ENCODE measurements around the gene LEAP2. TPM values are rescaled to one million over a fixed set of nuclear protein-coding genes. Genes with fewer than 3 reads are reported as not detected.

Gene LEAP2
- total RNA-seq, 1 donor from 2014 or later = 2.0 TPM

DNA sequence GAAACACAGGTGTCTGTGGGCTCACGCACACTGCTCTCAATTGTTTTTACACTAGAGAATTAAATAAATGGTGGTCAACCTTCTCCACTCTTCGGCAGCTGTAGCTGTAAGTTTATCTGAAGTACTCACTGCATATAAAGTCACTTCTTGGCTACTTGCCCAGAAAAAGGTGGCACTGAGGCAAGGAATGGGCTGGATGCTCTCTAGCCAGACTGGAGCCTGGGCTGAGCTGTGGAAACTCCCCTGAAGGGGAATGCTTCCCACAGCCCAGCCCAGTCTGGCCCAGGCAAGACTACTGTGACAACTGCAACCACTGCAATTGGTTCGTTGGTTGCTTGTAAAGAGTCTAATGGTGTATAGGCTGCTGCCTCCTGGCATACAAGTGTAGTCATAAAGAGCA is 4.5 kb downstream of the LEAP2 start:
- no peak for DNase-seq

DNA sequence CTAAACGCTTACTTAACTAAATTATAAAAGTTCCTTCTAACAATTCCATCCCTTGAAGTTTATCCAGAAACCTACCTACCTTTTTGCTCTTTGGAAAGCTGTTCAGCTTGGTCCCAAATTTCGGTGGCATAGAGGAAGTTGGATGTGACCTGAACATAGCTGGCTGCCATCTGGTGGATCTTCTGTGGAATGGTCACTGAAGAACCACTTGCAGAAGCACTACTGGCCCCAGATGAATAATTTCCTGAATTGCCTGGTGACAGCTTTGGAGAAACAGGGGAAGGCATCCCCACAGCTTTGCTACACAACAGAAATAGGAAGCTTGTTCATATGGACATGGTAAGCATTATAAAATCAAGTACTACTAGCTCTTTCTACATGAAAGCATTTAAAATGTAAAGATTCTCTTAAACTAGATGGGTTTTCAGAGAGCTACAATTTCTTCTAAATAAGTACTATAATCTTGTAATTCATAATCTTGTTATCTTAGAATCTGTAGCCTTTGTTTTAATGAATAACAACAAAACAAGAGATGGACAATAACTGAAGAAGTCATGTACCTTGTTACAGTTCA is 9.9 kb downstream of the LEAP2 start:
- peak; percentile 43 for DNase-seq

DNA sequence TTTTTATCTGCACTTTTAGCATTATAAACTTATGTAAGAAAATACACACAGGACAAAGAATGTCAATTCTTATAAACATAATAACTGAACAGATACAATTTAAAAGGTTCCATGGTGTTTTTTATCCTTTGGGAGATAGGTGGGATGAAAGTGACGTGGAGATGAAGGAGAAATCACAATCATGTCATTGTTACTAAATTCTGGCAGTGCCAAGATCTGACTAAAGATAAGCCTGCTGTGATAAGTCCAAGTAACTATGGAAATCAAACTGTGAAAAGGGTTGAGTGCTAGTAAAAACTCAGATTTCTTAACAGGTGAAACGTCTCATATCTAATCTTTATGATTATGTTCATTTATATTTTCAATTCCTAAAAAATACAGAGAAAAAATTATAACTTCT is 11.1 kb downstream of the LEAP2 start:
- DNase-seq = no peak

DNA sequence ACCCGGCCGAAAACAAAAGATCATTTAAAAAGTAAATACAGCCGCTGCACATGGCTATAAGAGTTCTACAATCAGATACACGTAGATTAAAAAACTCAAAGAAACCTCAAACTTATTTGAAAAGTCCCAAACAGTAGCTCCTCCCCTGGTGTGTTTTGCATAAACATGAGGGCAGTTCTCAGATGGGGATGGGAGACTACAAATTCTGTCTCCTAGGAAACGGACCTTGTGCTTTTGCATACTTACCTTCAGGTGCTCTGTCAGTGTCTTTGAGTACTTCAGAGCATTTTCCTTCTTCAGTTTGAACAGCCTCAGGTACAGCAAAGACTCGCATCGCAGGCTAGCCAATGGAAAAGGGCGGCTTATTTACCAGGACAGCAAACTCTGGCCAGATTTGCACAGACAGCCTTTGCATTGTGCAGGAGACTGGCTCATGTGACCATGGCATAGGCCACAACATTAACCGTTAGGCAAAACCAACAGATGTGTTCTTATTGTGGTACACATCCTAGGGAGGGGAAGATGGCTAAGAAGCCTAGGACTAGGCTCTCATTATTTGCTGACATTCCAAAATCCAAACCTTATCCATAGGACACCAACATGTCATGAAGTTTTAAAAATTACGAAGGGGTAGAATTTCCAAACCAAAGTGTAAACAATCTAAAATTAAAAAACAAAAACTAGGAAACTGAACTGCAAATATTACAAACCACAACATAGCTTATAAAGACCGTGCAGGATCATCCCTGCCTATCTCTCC is 12.8 kb downstream of the LEAP2 start:
- DNase-seq = no peak

DNA sequence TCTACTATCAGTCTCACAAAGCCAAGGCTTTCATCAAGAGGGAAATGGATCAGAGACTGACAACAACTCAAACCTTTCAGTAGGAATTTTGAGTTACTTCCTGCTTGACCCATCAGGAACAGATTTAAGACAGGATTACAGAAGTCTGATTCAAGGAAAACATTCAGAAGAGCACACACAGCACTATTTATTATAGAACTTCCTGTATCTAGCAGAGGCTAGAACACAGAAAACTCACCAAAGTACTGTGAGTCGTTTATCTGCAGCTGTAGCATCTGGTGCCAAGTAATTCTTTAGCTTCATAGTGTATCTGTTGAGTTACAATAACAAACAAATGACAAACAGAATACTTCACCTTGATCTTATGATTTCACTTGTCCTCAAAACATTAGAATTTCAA is 13.8 kb downstream of the LEAP2 start:
- DNase-seq = no peak

DNA sequence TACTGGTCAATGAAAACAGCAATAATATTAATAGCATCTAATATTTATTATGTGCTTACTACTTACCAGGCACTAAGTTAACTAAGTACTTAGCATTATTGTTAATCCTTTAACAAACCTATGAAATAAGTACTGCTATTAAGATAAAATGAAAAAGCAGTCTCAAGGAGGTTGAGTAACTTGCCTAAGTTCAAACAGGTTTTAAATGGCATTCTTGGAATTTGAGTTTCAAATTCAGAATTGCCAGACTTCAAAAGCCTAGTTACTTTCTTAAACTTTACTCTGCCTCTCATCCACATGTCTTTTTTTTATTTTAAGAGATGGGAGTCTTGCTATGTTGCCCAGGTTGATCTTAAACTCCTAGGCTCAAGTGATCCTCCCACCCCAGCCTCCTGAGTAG is 16.0 kb downstream of the LEAP2 start:
- DNase-seq = no peak

DNA sequence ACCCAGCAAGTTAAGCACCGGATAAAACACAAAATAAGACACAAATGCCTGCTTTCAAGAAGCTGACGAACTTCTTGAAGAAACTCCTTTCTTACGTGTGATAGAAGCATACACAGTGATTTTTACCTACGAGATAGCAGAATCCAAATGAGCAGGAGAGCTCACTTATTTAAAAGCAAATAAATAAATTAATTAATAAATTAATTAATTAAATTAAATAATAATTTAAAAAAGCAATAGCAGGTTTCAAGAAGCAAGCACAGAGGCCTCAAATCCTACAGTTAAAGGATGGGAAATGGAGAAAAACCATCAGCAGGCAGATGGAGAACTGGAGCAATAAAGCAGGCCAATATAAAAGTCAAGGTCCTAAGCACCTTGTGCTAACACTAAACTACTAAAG is 17.3 kb downstream of the LEAP2 start:
- no peak for DNase-seq

DNA sequence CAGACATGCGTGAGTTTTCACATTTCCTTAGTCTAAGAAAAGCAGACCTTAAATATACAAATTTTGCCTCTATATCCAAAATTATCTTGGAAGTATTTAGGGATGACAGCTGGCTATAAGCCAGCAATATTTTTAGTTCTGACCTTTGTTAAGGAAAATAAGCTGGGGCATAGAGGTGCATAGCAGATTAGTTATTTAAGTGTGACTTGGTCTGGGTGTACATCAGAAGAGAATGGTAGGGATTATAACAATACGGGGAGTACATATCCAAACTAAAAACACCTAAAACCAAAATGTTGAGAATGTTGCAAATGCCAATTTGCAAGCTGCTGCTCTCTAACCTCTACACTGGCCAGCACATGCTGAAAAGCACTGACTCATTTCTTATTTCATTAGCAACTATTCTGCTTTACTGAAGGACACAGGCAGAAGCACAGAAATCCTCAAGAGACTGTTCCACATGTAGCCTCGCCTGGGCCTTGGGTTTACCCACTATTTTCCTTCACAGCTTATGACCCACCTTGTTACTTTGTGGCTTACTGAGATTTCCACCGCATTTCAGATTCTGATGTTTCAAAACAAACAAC is 22.3 kb downstream of the LEAP2 start:
- DNase-seq = no peak

DNA sequence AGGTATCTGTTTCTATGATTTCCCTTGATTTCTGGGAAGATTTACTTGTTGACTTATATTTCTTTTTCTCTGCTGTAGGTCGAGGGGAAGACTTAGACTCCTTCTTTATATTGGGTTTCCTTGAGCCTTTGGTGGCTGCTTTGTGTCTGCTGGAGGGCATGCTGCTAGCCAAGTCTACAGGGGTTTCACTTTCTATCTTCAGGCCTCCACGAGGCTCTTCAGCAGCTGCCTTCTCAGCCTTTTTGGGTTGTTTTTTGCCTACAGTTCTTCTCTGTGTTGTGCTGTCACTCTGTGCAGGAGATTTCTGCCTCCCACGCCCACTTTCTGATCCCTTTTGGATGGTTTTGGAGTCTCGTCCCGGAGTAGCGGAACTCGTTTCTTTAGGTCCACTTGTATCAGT is 23.2 kb downstream of the LEAP2 start:
- no peak for DNase-seq

DNA sequence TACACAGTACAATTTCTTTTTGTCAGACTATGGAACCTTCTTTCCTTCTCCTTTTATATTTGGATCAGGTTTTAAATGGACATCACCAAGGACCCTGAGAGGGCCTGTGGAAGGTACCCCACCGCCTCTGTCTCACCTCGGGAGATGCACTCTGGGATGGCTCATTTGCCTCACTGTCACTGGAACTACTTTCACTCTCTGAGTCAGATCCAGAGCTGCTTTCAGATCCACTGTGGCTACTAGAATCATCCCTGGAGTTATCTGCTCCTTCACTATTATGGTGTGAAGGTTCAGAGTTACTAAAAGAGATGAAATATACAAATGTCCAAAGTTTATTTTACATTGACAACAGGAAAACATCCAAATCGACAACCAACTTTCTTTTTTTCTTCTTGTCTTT is 24.6 kb downstream of the LEAP2 start:
- DNase-seq = no peak

DNA sequence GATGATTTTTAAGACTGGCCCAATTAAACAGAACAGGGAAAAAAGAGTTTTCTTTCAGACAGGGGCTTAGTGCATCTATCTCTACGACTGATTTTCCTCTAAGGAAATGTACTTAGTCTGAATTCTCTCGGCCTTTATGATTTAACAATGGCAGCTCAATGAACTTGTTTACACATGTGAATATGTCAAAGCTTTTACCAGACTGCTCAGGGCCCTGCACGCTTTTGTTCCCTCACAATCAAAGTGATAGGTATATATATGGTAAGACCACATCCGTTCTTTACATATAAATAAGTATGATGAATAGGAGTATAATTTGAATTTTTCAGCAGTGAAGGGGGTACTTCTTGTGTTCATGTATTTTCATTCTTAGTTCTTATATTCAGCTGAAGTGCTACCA is 27.6 kb downstream of the LEAP2 start:
- DNase-seq = no peak

DNA sequence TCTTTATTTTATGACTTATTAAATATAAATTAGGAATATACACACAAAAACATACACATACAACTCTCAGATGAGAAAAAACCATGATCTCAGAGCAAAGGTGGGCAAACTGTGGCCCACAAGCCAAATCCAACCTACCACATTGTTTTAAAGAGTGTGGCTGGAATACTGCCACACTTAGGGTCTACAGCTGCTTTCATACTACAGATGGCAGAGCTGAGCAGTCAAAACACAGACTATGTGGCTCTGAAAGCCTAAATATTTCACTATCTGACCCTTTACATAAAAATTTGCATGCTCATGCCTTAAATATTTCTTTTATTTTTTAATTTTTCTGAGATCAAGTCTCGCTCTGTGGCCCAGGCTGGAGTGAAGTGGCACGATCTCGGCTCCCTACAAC is 28.3 kb downstream of the LEAP2 start:
- no peak for DNase-seq

DNA sequence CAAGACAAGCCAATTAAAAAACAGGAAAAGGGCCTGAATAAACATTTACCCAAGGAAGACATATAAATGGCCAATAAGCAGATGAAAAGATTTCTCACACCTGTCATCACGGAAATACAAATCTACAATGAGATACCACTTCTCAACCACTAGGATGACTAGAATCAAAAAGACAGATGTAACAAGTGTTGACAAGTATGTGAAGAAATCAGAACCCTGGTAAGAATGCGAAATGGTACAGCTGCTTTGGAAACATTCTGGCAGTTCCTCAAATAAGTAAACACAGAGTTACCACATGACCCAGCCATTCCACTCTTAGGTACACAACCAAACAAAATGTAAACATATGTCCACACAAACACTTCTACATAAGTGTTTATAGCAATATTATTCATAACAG is 32.5 kb downstream of the LEAP2 start:
- no peak for DNase-seq

DNA sequence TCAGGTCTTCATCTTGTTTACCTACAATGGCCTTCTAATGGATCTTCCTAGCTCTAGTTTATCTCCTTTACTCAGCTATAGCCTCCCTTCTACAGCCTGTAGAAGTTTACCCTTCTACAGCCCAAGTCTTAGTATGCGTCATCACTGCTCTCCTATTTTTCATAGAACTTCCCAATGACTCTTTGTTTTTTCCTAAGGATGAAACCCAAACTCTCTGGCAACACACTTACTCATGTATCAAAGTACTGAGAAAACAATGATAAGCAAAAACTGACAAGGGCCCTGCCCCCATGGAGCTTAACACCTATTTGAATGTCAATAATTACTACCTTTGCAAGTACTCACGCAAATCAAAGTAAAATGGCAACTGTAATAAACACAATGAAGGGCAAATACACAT is 33.7 kb downstream of the LEAP2 start:
- DNase-seq = no peak

DNA sequence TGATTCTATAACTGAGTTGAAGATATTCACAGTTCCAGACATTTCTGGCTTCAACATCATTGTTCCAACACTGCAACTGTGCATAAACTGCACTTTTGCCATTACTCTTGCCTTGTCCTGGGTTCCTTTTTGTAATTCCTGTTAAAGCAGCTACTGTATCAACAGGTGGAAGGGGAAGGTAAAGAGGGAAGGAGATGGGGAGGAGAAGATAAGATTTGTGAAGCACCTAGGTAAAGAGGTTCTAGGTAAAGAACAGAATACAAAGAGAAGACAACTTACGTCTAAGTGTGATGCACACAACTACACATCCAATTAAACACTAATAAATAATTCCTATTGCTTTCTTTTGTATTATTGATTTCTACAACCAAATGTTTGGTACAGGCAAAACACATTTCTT is 36.2 kb downstream of the LEAP2 start:
- no peak for DNase-seq

DNA sequence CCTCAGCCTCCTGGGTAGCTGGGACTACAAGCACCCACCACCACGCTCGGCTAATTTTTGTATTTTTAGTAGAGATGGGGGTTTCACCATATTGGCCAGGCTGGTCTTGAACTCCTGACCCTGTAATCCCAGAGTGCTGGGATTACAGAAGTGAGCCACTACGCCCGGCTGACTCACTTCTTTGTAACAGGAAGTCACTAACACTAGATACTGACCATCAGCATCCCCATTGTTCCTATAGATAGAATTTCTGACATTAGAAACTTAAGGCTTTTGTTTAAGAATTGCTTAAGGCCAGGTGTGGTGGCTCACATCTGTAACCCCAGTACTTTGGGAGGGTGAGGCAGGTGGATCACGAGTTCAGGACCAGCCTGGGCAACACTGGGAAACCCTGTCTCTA is 42.2 kb downstream of the LEAP2 start:
- no peak for DNase-seq

DNA sequence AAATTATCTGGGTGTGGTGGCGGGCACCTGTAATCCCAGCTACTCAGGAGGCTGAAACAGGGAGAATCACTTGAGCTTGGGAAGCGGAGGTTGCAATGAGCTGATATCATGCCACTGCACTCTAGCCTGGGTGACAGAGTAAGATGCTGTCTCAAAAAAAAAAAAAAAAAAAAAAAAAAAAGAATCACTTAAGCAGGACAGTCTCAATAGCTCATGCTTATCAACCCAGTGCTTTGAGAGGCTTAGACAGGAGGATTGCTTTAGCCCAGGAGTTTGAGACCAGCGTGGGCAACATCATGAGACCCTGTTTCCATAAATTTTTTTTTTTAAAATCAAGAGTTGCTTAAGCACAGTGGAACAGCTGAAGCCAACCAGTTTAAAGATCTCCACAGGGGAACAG is 42.6 kb downstream of the LEAP2 start:
- DNase-seq = no peak

Small RNA genes lying within 50 kb of the gene (small RNA-seq; reads per million reads assigned to genes)
- gene RNA5SP192 = not detected

Other genes starting within 250 kb of the LEAP2 start
- not detected for gene IL13, start 215.5 kb upstream of the LEAP2 start, total RNA-seq
- not detected for gene IL4, start 199.7 kb upstream of the LEAP2 start, total RNA-seq
- gene KIF3A, start 136.1 kb upstream of the LEAP2 start, total RNA-seq = 76.7 TPM
- gene CCNI2, start 126.2 kb upstream of the LEAP2 start, total RNA-seq = 0.16 TPM
- 29.5 TPM for gene SEPTIN8, start 96.4 kb upstream of the LEAP2 start, total RNA-seq
- 5.1 TPM for gene SOWAHA, start 60.4 kb upstream of the LEAP2 start, total RNA-seq
- 0.47 TPM for gene SHROOM1, start 43.0 kb upstream of the LEAP2 start, total RNA-seq
- gene GDF9, start 7.2 kb upstream of the LEAP2 start, total RNA-seq = 1.9 TPM
- 81.1 TPM for gene UQCRQ, start 7.0 kb upstream of the LEAP2 start, total RNA-seq
- gene AFF4, start 90.0 kb downstream of the LEAP2 start, total RNA-seq = 76.6 TPM
- 27.6 TPM for gene ZCCHC10, start 152.9 kb downstream of the LEAP2 start, total RNA-seq
- 129 TPM for gene HSPA4, start 178.3 kb downstream of the LEAP2 start, total RNA-seq